Measurements from ENCODE around the gene PAX8. TPM values are rescaled to one million over a fixed set of nuclear protein-coding genes. Genes with fewer than 3 reads are reported as not detected.

PAX8 gene
- total and polyA plus RNA-seq, 7 donors = 0.41 to 10.8 (median 0.93) TPM; not detected in 1

DNA sequence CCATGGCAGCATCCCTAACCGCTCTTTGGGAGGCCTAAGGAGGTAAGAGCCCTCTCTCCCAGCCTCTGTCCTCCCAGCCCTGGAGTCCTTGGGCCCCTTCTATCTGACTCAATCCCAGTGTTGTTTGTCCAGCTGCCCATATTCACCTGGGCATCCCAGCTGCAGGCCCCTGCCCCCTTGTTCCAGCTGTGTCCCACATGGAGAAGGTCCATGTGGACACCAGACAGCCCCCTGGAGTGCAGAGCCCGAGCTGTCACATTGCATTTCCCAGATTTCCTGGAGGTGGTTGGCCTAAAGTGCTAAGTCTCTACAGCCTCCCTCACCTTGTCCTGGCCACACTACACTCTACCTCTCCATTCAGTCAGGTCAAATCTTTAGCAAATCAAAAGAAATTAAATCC, 62.4 kb downstream of the PAX8 start:
- H3K27ac ChIP-seq = peak overlapping the region in 1 of 4 donors; percentile 61
- DNase-seq = no peak
- 95 to 97% methylated on average over 2 of the region's 2 CpGs for WGBS, 2 donors
- no peak for TF ChIP-seq EP300 (IDR thresholded peaks at IDR 0.05)
- TF ChIP-seq CTCF (IDR thresholded peaks at IDR 0.05) = no peak
- TF ChIP-seq POLR2A (IDR thresholded peaks at IDR 0.05) = no peak
- TF ChIP-seq POLR2AphosphoS5 (IDR thresholded peaks at IDR 0.05) = no peak
- peaks cover 0 to 9% (median 0%) of the 10 kb centered on the region in 3 donors for H3K27me3 ChIP-seq
- no peak overlapping the region for H3K4me3 ChIP-seq
- H3K4me1 ChIP-seq = peaks cover 0 to 34% (median 14%) of the 10 kb centered on the region in 4 donors
- H3K9me3 ChIP-seq = no peaks in the 10 kb centered on the region
- intact Hi-C loops (cut with DNase I) = no loop called here
- H3K36me3 ChIP-seq = no peaks in the 10 kb centered on the region

GRCh38 chr2:113215056-113215455, 63.7 kb downstream of the PAX8 start:
- no peak for DNase-seq
- 93 to 96% methylated on average over 2 of the region's 2 CpGs for WGBS, 2 donors
- no peak overlapping the region for H3K27ac ChIP-seq
- H3K4me1 ChIP-seq = peaks cover 0 to 35% (median 17%) of the 10 kb centered on the region in 4 donors
- peaks cover 0 to 9% (median 0%) of the 10 kb centered on the region in 3 donors for H3K27me3 ChIP-seq
- no peaks in the 10 kb centered on the region for H3K9me3 ChIP-seq
- intact Hi-C loops (cut with DNase I) = no loop called here
- no peak for TF ChIP-seq POLR2AphosphoS5 (IDR thresholded peaks at IDR 0.05)
- no peak for TF ChIP-seq POLR2A (IDR thresholded peaks at IDR 0.05)
- no peak for TF ChIP-seq CTCF (IDR thresholded peaks at IDR 0.05)
- TF ChIP-seq EP300 (IDR thresholded peaks at IDR 0.05) = no peak
- no peak overlapping the region for H3K4me3 ChIP-seq
- H3K36me3 ChIP-seq = no peaks in the 10 kb centered on the region

- H3K27me3 ChIP-seq = peaks cover 0 to 9% (median 0%) of the 10 kb centered on the region in 3 donors
- no peak overlapping the region for H3K4me3 ChIP-seq
- no peak overlapping the region for H3K27ac ChIP-seq
- H3K4me1 ChIP-seq = peaks cover 0 to 27% (median 25%) of the 10 kb centered on the region in 4 donors
- no peaks in the 10 kb centered on the region for H3K36me3 ChIP-seq
- intact Hi-C loops (cut with DNase I) = no loop called here
- 84 to 94% methylated on average over 4 of the region's 4 CpGs for WGBS, 2 donors
- DNase-seq = no peak
- no peaks in the 10 kb centered on the region for H3K9me3 ChIP-seq
- TF ChIP-seq EP300 (IDR thresholded peaks at IDR 0.05) (no peak), POLR2AphosphoS5 (IDR thresholded peaks at IDR 0.05) (no peak), POLR2A (IDR thresholded peaks at IDR 0.05) (no peak), CTCF (IDR thresholded peaks at IDR 0.05) (no peak)
These were observed 64.6 kb downstream of the PAX8 start for GRCh38 chr2:113214141-113214540.

DNA sequence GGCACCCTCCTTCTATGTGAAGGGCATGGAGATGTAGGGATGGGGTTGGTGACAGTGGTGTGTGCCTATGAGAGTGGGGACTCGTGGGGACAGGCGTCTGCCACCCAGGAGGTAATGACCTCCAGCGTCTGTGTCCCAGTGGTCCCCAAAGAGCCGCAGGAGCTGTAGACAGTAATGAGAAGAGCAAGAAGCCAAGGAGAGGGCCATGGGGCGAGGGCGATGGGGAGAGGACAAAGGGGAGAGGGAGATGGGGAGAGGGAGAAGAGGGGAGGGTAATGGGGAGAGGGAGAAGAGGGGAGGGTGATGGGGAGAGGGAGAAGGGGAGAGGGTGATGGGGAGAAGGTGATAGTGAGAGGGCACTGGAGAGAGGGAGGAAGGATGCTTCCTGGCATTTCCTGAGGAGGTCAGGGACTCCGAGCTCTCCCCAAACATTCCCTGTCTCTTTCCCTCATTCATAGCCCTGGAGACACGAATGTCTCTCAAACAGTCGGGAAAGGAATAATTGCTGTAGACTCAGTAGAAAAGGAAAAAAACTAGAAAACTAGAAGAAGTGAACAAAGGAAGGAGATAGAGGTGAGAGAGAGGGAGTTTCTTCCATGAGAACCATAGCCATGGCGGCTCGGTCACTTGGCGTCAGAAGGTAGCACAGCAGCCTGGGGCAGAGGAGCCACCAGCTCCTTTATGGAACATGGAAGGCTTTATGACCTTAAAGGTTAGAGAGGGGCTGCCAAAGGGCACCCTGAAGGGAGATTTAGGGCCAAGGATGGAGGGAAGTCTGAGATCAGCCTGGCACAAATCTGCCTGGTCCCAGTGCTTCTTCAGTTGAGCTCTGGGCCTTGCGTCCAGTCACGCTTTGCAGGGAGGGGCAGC, 65.4 kb downstream of the PAX8 start:
- H3K9me3 ChIP-seq = no peaks in the 10 kb centered on the region
- no peak overlapping the region for H3K4me3 ChIP-seq
- H3K36me3 ChIP-seq = no peaks in the 10 kb centered on the region
- TF ChIP-seq POLR2AphosphoS5 (IDR thresholded peaks at IDR 0.05) (no peak), EP300 (IDR thresholded peaks at IDR 0.05) (no peak), CTCF (IDR thresholded peaks at IDR 0.05) (no peak), POLR2A (IDR thresholded peaks at IDR 0.05) (no peak)
- no peak for DNase-seq
- peak overlapping the region in 2 of 4 donors; percentile 42 to 71 for H3K27ac ChIP-seq
- intact Hi-C loops (cut with DNase I) = no loop called here
- H3K27me3 ChIP-seq = peaks cover 0 to 9% (median 0%) of the 10 kb centered on the region in 3 donors
- peaks cover 0 to 30% (median 26%) of the 10 kb centered on the region in 4 donors for H3K4me1 ChIP-seq
- WGBS, 2 donors = 95 to 96% methylated on average over 14 of the region's 14 CpGs
